Coronary artery (tissue), 2 donors: ENCODE measurements around the gene ALDH2.

Experiments
- DNase-seq: peaks from one replicate; pipeline ENCODE4 v3.0.0-alpha.2; 2017; ENCODE audit warnings: low spot score
- H3K27ac ChIP-seq, 2 donors: fragments of 200-600 bp; sonication (generic); one replicate each; pipeline ENCODE4 v1.5.1; 2016 to 2019
- H3K4me3 ChIP-seq: fragments of 200-600 bp; sonication (generic); 2 replicates; pipeline ENCODE4 v1.5.1; 2016; ENCODE audit warnings: mild to moderate bottlenecking, moderate library complexity
- CTCF ChIP-seq: fragments of 200-600 bp; sonication (generic); IDR thresholded peaks from one replicate; pipeline ENCODE4 v1.5.1; 2019; ENCODE audit warnings: antibody characterized with exemption

The ALDH2 gene

GRCh38 chr12:111781085-111781658 is 14.4 kb downstream of the ALDH2 start:
- H3K4me3 ChIP-seq: no peak overlapping the region
- no peak for DNase-seq
- TF ChIP-seq CTCF: no peak
- no peak overlapping the region for H3K27ac ChIP-seq

- no peak for TF ChIP-seq CTCF
- DNase-seq: no peak
- Histone ChIP-seq H3K4me3 (no peak overlapping the region), H3K27ac (no peak overlapping the region)
Observed at GRCh38 chr12:111783046-111783445, 16.3 kb downstream of the ALDH2 start.

- Histone ChIP-seq H3K4me3 (no peak overlapping the region), H3K27ac (no peak overlapping the region)
- no peak for TF ChIP-seq CTCF
- no peak for DNase-seq
Observed at GRCh38 chr12:111784953-111785352, 18.2 kb downstream of the ALDH2 start.

- DNase-seq: no peak
- TF ChIP-seq CTCF: no peak
- no peak overlapping the region for H3K4me3 ChIP-seq
- no peak overlapping the region for H3K27ac ChIP-seq
Observed at GRCh38 chr12:111785651-111786050, 18.9 kb downstream of the ALDH2 start.

GRCh38 chr12:111788178-111788654 is 21.5 kb downstream of the ALDH2 start:
- no peak for TF ChIP-seq CTCF
- no peak for DNase-seq
- Histone ChIP-seq H3K4me3 (no peak overlapping the region), H3K27ac (no peak overlapping the region)

- no peak overlapping the region for H3K27ac ChIP-seq
Observed at GRCh38 chr12:111789779-111790178, 23.0 kb downstream of the ALDH2 start.

More at GRCh38 chr12:111789779-111790178, 23.0 kb downstream of the ALDH2 start:
- TF ChIP-seq CTCF: no peak
- no peak for DNase-seq
- no peak overlapping the region for H3K4me3 ChIP-seq
